A549 treated with DMSO at 1 μM for 4 hours (cell line): ENCODE results near the gene UGT2A1. TPM values are rescaled to one million over a fixed set of nuclear protein-coding genes. Genes with fewer than 3 reads are reported as not detected.

Experiments used
- total RNA-seq: library from RNA; stranded (reverse); fragments of 200-300 nt; extraction: Qiagen RNA extraction; gene quantifications from 5 replicates; pipeline ENCODE4 v1.2.3, GENCODE V29; 2022; ENCODE audit warnings: low read depth

UGT2A1 gene
- total RNA-seq: not detected in 5 replicates

GRCh38 chr4:69653147-69653546, at the start of gene UGT2A1:
Gene UGT2A1, minus strand, starts transcription at chr4:69653247. Its CDS starts 5,603 bp downstream, at chr4:69647644.

GRCh38 chr4:69639542-69639941, 13.5 kb downstream of the UGT2A1 start, which contains the start of gene UGT2A2:
Gene UGT2A2, minus strand, starts transcription at chr4:69639642. Its CDS starts 2 bp downstream, at chr4:69639640.

Other genes with a start within 250 kb of the UGT2A1 start
- gene UGT2B4, start 157.3 kb downstream of the UGT2A1 start, total RNA-seq: 0.05 TPM in 1 of 5 replicates, not detected in the others
- gene UGT2A2, start 13.6 kb downstream of the UGT2A1 start, total RNA-seq: not detected in 5 replicates
- gene SULT1B1, start 107.4 kb upstream of the UGT2A1 start, total RNA-seq: 0.01 TPM in 2 of 5 replicates, not detected in the others
- gene SULT1E1, start 206.9 kb upstream of the UGT2A1 start, total RNA-seq: not detected in 5 replicates